ENCODE results near the gene RABGGTB. TPM values are rescaled to one million over a fixed set of nuclear protein-coding genes. Genes with fewer than 3 reads are reported as not detected.
"Not testable (repeated sequence)": the region's sequence is repeated elsewhere in the genome, so short reads cannot be mapped to it uniquely, and the experiment has no call there.

Gene RABGGTB
- total and polyA plus RNA-seq, 2 experiments from 2014 or later: 26.9 to 75.0 TPM

- in situ Hi-C loops (cut with MboI): no loop called here
- DNase-seq: no peak
- Histone ChIP-seq H3K9ac (no peak overlapping the region), H3K4me3 (no peak overlapping the region), H3K79me2 (ENCODE audit: insufficient read depth) (no peaks in the 10 kb centered on the region), H3K27ac (no peak overlapping the region), H2AFZ (no peak overlapping the region), H3F3A (ENCODE audit: insufficient read depth) (peaks cover 4% of the 10 kb centered on the region; the same call in 1 of the 2 replicates), H3K9me3 (ENCODE audit: low read depth) (no peaks in the 10 kb centered on the region), H3K27me3 (replicated peaks; ENCODE audit: insufficient read depth) (no peaks in the 10 kb centered on the region), H3K4me2 (ENCODE audit: unreplicated experiment) (no peak overlapping the region), H3K4me1 (ENCODE audit: insufficient read depth) (peaks cover 9% of the 10 kb centered on the region), H3K9me2 (ENCODE audit: insufficient read depth) (no peaks in the 10 kb centered on the region), H4K20me1 (ENCODE audit: insufficient read depth) (no peaks in the 10 kb centered on the region), H3K36me3 (ENCODE audit: low read depth) (no peaks in the 10 kb centered on the region)
- WGBS, 2 experiments (ENCODE audit: low coverage in 1 of 2, low lambda C conversion rate in 2 of 2, missing lambda C conversion rate in 2 of 2): 90 to 95% methylated on average over 4 of the region's 4 CpGs
- no peak for TF ChIP-seq EZH2 (IDR thresholded peaks at IDR 0.05; ENCODE audit: insufficient read depth, poor library complexity, severe bottlenecking)
Measured at GRCh38 chr1:75808921-75809320, 22.9 kb downstream of the RABGGTB start.

GRCh38 chr1:75810113-75810512 is 24.1 kb downstream of the RABGGTB start:
- DNase-seq; H4K20me1 ChIP-seq (ENCODE audit: insufficient read depth); H3K9ac ChIP-seq; H3K36me3 ChIP-seq (ENCODE audit: low read depth); in situ Hi-C loops (cut with MboI); H3K79me2 ChIP-seq (ENCODE audit: insufficient read depth); H3K27ac ChIP-seq; H3K27me3 ChIP-seq (replicated peaks; ENCODE audit: insufficient read depth); H2AFZ ChIP-seq; H3K9me2 ChIP-seq (ENCODE audit: insufficient read depth); H3K4me3 ChIP-seq; H3K9me3 ChIP-seq (ENCODE audit: low read depth); H3F3A ChIP-seq (ENCODE audit: insufficient read depth); H3K4me2 ChIP-seq (ENCODE audit: unreplicated experiment); H3K4me1 ChIP-seq (ENCODE audit: insufficient read depth): not testable (repeated sequence)
- 89 to 93% methylated on average over 3 of the region's 3 CpGs for WGBS, 2 experiments (ENCODE audit: low coverage in 1 of 2, low lambda C conversion rate in 2 of 2, missing lambda C conversion rate in 2 of 2)

- H2AFZ ChIP-seq: no peak overlapping the region
- peaks cover 9% of the 10 kb centered on the region for H3K4me1 ChIP-seq (ENCODE audit: insufficient read depth)
- no peaks in the 10 kb centered on the region for H3K9me2 ChIP-seq (ENCODE audit: insufficient read depth)
- no peaks in the 10 kb centered on the region for H4K20me1 ChIP-seq (ENCODE audit: insufficient read depth)
- no peak overlapping the region for H3K4me2 ChIP-seq (ENCODE audit: unreplicated experiment)
- no peaks in the 10 kb centered on the region for H3K79me2 ChIP-seq (ENCODE audit: insufficient read depth)
- 8 to 12% methylated on average over 1 of the region's 1 CpG for WGBS, 2 experiments (ENCODE audit: low coverage in 1 of 2, low lambda C conversion rate in 2 of 2, missing lambda C conversion rate in 2 of 2)
- H3K4me3 ChIP-seq: no peak overlapping the region
- H3K9me3 ChIP-seq (ENCODE audit: low read depth): no peaks in the 10 kb centered on the region
- in situ Hi-C loops (cut with MboI): no loop called here
- no peaks in the 10 kb centered on the region for H3K36me3 ChIP-seq (ENCODE audit: low read depth)
- no peaks in the 10 kb centered on the region for H3K27me3 ChIP-seq (replicated peaks; ENCODE audit: insufficient read depth)
- peaks cover 4% of the 10 kb centered on the region; the same call in 1 of the 2 replicates for H3F3A ChIP-seq (ENCODE audit: insufficient read depth)
- H3K27ac ChIP-seq: no peak overlapping the region
- TF ChIP-seq EZH2phosphoT487 (IDR thresholded peaks at IDR 0.05; ENCODE audit: insufficient read depth, low read depth): no peak
- TF ChIP-seq EZH2 (IDR thresholded peaks at IDR 0.05; ENCODE audit: insufficient read depth, poor library complexity, severe bottlenecking): no peak
- peak; percentile 53 for DNase-seq
- H3K9ac ChIP-seq: no peak overlapping the region
Measured at GRCh38 chr1:75811211-75811981, 25.3 kb downstream of the RABGGTB start.

GRCh38 chr1:75812065-75812464 is 26.0 kb downstream of the RABGGTB start:
- no peaks in the 10 kb centered on the region for H3K36me3 ChIP-seq (ENCODE audit: low read depth)
- peaks cover 4% of the 10 kb centered on the region; the same call in 1 of the 2 replicates for H3F3A ChIP-seq (ENCODE audit: insufficient read depth)
- H3K4me2 ChIP-seq (ENCODE audit: unreplicated experiment): no peak overlapping the region
- no peaks in the 10 kb centered on the region for H4K20me1 ChIP-seq (ENCODE audit: insufficient read depth)
- no peaks in the 10 kb centered on the region for H3K79me2 ChIP-seq (ENCODE audit: insufficient read depth)
- H3K27ac ChIP-seq: no peak overlapping the region
- peaks cover 9% of the 10 kb centered on the region for H3K4me1 ChIP-seq (ENCODE audit: insufficient read depth)
- no peak overlapping the region for H2AFZ ChIP-seq
- no peak overlapping the region for H3K9ac ChIP-seq
- no peaks in the 10 kb centered on the region for H3K9me2 ChIP-seq (ENCODE audit: insufficient read depth)
- H3K4me3 ChIP-seq: no peak overlapping the region
- 80 to 83% methylated on average over 3 of the region's 3 CpGs for WGBS, 2 experiments (ENCODE audit: low coverage in 1 of 2, low lambda C conversion rate in 2 of 2, missing lambda C conversion rate in 2 of 2)
- no peak for TF ChIP-seq EZH2 (IDR thresholded peaks at IDR 0.05; ENCODE audit: insufficient read depth, poor library complexity, severe bottlenecking)
- no peak for TF ChIP-seq EZH2phosphoT487 (IDR thresholded peaks at IDR 0.05; ENCODE audit: insufficient read depth, low read depth)
- no peaks in the 10 kb centered on the region for H3K27me3 ChIP-seq (replicated peaks; ENCODE audit: insufficient read depth)
- H3K9me3 ChIP-seq (ENCODE audit: low read depth): no peaks in the 10 kb centered on the region
- no peak for DNase-seq
- in situ Hi-C loops (cut with MboI): no loop called here

GRCh38 chr1:75823596-75823995 is 37.5 kb downstream of the RABGGTB start:
- H3K4me1 ChIP-seq (ENCODE audit: insufficient read depth); H3K9ac ChIP-seq; in situ Hi-C loops (cut with MboI); H2AFZ ChIP-seq; H3K27me3 ChIP-seq (replicated peaks; ENCODE audit: insufficient read depth); H4K20me1 ChIP-seq (ENCODE audit: insufficient read depth); DNase-seq; H3F3A ChIP-seq (ENCODE audit: insufficient read depth); H3K9me2 ChIP-seq (ENCODE audit: insufficient read depth); H3K9me3 ChIP-seq (ENCODE audit: low read depth); H3K4me2 ChIP-seq (ENCODE audit: unreplicated experiment); H3K27ac ChIP-seq; H3K79me2 ChIP-seq (ENCODE audit: insufficient read depth); H3K36me3 ChIP-seq (ENCODE audit: low read depth); H3K4me3 ChIP-seq: not testable (repeated sequence)
- WGBS, 2 experiments (ENCODE audit: low coverage in 1 of 2, low lambda C conversion rate in 2 of 2, missing lambda C conversion rate in 2 of 2): 7 to 10% methylated on average over 1 of the region's 1 CpG
